ENCODE results near the gene CCDC200. TPM values are rescaled to one million over a fixed set of nuclear protein-coding genes. Genes with fewer than 3 reads are reported as not detected.

Gene CCDC200
- total RNA-seq, 8 experiments from 2014 or later = 0.16 to 7.7 (median 2.2) TPM

DNA sequence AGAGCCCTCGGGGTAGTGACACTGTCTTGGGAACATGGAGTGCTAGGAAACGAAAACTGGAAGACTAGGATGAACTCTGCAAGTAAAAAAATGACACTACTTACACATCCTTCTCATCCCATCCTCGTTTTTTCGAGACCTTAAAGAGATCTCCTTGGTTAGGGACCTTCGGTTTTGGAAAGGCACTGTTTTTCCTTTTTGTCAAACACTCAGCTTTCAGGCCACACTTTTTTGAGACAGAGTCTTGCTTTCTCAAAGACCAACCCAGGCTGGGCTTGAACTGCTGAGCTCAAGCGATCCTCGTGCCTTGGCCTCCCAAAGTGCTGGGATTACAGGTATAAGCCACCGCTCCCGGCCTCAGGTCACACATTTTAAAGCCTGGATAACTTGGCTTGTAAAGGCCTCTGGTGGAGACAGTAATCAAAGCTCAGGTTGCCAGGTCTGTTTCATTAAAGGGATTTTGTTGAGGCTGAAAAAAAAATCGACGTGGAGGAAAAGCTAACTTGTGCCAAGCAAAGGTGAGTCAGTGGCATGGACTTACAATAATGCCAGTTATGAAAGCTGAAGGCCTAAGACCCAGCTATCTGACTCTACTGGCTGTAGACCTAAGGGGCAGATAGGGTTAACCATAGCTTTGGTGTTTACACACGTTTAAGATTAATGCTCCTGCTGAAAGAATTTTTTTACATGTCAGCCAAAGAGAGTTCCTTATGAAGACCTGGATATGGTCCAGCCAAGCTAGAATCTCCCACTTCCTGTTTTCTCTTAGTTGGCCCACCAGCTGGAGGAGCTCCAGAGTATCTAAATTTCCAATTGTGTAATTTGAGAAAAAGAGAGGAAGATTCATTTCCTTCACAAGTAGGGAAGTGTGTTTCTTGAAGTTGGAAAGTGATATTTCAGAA lies 56.6 kb downstream of the CCDC200 start:
- Histone ChIP-seq H3K4me1 (replicated peaks in 1 of 2) (peaks cover 3 to 22% of the 10 kb centered on the region in 2 donors), H3K27ac (peak overlapping the region; percentile 89 to 93), H3K4me3 (peak overlapping the region; percentile 64 to 75 (median 71))
- in situ Hi-C loops (cut with MboI; ENCODE audit: low pct_unique_long_range_greater_than_20kb in 2 of 9, low sequenced_read_pairs in 9 of 9, unreplicated experiment in 9 of 9) = no loop called here
- ATAC-seq (replicated peaks in 6 of 8) = no peak
- WGBS, 10 experiments = 0 to 56% (median 13%) methylated on average over 3 to 10 of the region's 12 CpGs; no CpG with 5 or more reads in 2 of the 10 experiments

Other genes starting within 250 kb of the CCDC200 start
- gene PTGES3L, start 248.5 kb downstream of the CCDC200 start, total RNA-seq = 1 to 10 TPM in 7 of 8 experiments, under 1 TPM in 1; 0.76 to 3.6 (median 2.0) TPM
- 10 to 100 TPM; 11.8 to 14.8 (median 13.5) TPM for gene RUNDC1, start 248.1 kb downstream of the CCDC200 start, total RNA-seq
- 1,000 to 10,000 TPM; 1,328 to 3,262 (median 2,235) TPM for gene RPL27, start 230.2 kb downstream of the CCDC200 start, total RNA-seq
- gene IFI35, start 221.8 kb downstream of the CCDC200 start, total RNA-seq = 10 to 100 TPM in 4 of 8 experiments, 1 to 10 TPM in 1, under 1 TPM in 2, not detected in 1; 0.76 to 57.9 (median 10.7) TPM
- gene VAT1, start 206.2 kb downstream of the CCDC200 start, total RNA-seq = 100 to 1,000 TPM in 7 of 8 experiments, 10 to 100 TPM in 1; 42.9 to 426 (median 125) TPM
- gene RND2, start 203.4 kb downstream of the CCDC200 start, total RNA-seq = 10 to 100 TPM in 5 of 8 experiments, 1 to 10 TPM in 2, under 1 TPM in 1; 0.66 to 27.3 (median 19.9) TPM
- 10 to 100 TPM in 3 of 8 experiments, 1 to 10 TPM in 5; 3.2 to 30.0 (median 6.9) TPM for gene BRCA1, start 103.3 kb downstream of the CCDC200 start, total RNA-seq
- gene NBR1, start 57.4 kb downstream of the CCDC200 start, total RNA-seq = 100 to 1,000 TPM in 1 of 8 experiments, 10 to 100 TPM in 7; 49.7 to 135 (median 72.0) TPM
- gene TMEM106A, start 16.7 kb downstream of the CCDC200 start, total RNA-seq = 1 to 10 TPM in 4 of 8 experiments, under 1 TPM in 4; 0.27 to 7.8 (median 0.95) TPM
- gene RNU2-1, start 5.4 kb upstream of the CCDC200 start, total RNA-seq = not detected
- 10 to 100 TPM in 4 of 8 experiments, 1 to 10 TPM in 4; 3.9 to 37.7 (median 10.9) TPM for gene ARL4D, start 170.4 kb upstream of the CCDC200 start, total RNA-seq

Data from motor neuron (in vitro differentiated cells).